CD4-positive, alpha-beta memory T cell (primary cell): ENCODE measurements around the gene TTLL11. TPM values are rescaled to one million over a fixed set of nuclear protein-coding genes. Genes with fewer than 3 reads are reported as not detected.
"Not testable (repeated sequence)": the region's sequence is repeated elsewhere in the genome, so short reads cannot be mapped to it uniquely, and the experiment has no call there.

Experiments
- CTCF ChIA-PET: fragments of 350-600 bp; sonication (Branson Sonifier 250); formaldehyde crosslinking; loops from one replicate; lab custom pipeline; 2021; ENCODE audit warnings: inconsistent platforms; ENCODE audit not compliant: partially characterized antibody; lab: Charles Lee
- POLR2A ChIA-PET: fragments of 350-600 bp; sonication (Branson Sonifier 250); formaldehyde crosslinking; loops from one replicate; lab custom pipeline; 2021; ENCODE audit not compliant: partially characterized antibody; lab: Charles Lee
- DNase-seq, 5 donors: peaks; one replicate each; pipeline versions ENCODE4 v3.0.0 to v3.0.0-alpha.2; 2020 to 2022; ENCODE audit warnings: mixed read lengths in 1 of 5
- H3K27ac ChIP-seq: one replicate; pipeline ENCODE4 v1.7.0; 2013; ENCODE audit warnings: low read depth, low read length
- H3K27me3 ChIP-seq: 2 replicates; pipeline ENCODE4 v1.7.0; 2013; ENCODE audit warnings: mild to moderate bottlenecking, low read length, moderate library complexity; ENCODE audit not compliant: insufficient read depth
- H3K36me3 ChIP-seq: 2 replicates; pipeline ENCODE4 v1.7.0; 2013; ENCODE audit warnings: mild to moderate bottlenecking, low read length, moderate library complexity; ENCODE audit not compliant: insufficient read depth
- H3K4me1 ChIP-seq: 2 replicates; pipeline ENCODE4 v1.7.0; 2013; ENCODE audit warnings: mild to moderate bottlenecking, low read length, moderate library complexity; ENCODE audit not compliant: insufficient read depth
- H3K4me3 ChIP-seq, 2 donors: one replicate each; pipeline ENCODE4 v1.7.0; 2013; ENCODE audit warnings: low read length in 2 of 2, mild to moderate bottlenecking in 1 of 2
- H3K9me3 ChIP-seq, 2 donors: one replicate each; pipeline ENCODE4 v1.7.0; 2013; ENCODE audit warnings: low read length in 2 of 2, control low read depth in 1 of 2; ENCODE audit not compliant: control insufficient read depth in 1 of 2
- H3K27ac Mint-ChIP-seq, 7 donors: one replicate each; pipeline ENCODE4 v1.8.0; 2020 to 2021; ENCODE audit warnings: mixed read lengths in 7 of 7, mild to moderate bottlenecking in 6 of 7, inconsistent platforms in 3 of 7, moderate library complexity in 3 of 7
- H3K27me3 Mint-ChIP-seq, 2 donors: one replicate each; pipeline ENCODE4 v1.8.0; 2020 to 2021; ENCODE audit warnings: mixed read lengths in 2 of 2
- H3K36me3 Mint-ChIP-seq, 2 donors: one replicate each; pipeline ENCODE4 v1.8.0; 2020 to 2021; ENCODE audit warnings: mixed read lengths in 2 of 2, inconsistent platforms in 1 of 2, mild to moderate bottlenecking in 1 of 2
- H3K4me1 Mint-ChIP-seq, 4 donors: one replicate each; pipeline ENCODE4 v1.8.0; 2020 to 2021; ENCODE audit warnings: mixed read lengths in 4 of 4, mild to moderate bottlenecking in 1 of 4
- H3K4me3 Mint-ChIP-seq, 8 donors: one replicate each; pipeline ENCODE4 v1.8.0; 2020 to 2021; ENCODE audit warnings: mixed read lengths in 8 of 8, mild to moderate bottlenecking in 7 of 8, moderate library complexity in 6 of 8, inconsistent platforms in 3 of 8
- H3K9me3 Mint-ChIP-seq, 8 donors: one replicate each; pipeline ENCODE4 v1.8.0; 2020 to 2021; ENCODE audit warnings: mixed read lengths in 8 of 8, mild to moderate bottlenecking in 5 of 8, inconsistent platforms in 3 of 8, moderate library complexity in 1 of 8
- intact Hi-C: fragments of 100-400 bp; cut with micrococcal nuclease; formaldehyde crosslinking; loops from one replicate; pipeline ENCODE4 v1.15.1; 2023
- polyA plus RNA-seq, 2 donors: library from polyadenylated mRNA; unstranded; fragments of 300-500 nt; fragmentation: Illumina TruSeq; gene quantifications; one replicate each; pipeline ENCODE4 v1.2.3, GENCODE V29; 2021
- total RNA-seq, 2 experiments: library from RNA; stranded (reverse); gene quantifications; one replicate each; pipeline ENCODE4 v1.2.3, GENCODE V29; 2021

TTLL11 gene
- total and polyA plus RNA-seq, 4 experiments from 2014 or later: 2.7 to 7.8 (median 3.1) TPM

DNA sequence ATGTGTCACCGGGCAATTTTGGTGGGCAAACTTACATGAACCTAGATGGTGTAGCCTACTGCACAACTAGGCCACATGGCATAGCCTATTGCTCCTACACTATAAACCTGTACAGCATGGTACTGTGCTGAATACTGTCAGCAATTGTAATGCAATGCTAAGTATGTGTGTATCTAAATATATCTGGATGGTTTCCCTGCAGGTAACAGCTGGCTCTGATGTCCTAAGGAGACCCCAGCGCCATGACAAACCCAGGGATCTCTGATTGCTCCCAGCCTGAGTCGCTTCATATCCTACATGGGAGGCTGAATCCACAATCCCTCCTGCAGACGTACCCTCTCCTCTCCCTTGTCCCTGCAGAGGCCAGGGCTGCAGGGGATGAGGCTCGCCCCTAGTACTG is 26.6 kb upstream of the TTLL11 start:
- DNase-seq: no peak
- H3K9me3 ChIP-seq: no peaks in the 10 kb centered on the region

DNA sequence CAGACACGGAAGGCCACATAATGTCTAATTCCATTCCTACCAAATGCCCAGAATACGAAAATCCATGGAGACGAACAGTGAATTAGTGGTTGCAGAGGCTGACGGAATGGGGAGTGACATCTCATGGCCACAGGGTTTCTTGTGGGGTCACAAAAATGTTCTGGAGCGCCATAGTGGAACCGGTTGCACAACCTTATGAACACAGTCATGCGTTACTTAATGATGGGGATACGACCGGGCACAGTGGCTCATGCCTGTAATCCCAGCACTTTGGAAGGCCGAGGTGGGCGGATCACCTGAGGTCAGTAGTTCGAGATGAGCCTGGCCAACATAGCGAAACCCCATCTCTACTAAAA is 26.0 kb upstream of the TTLL11 start:
- no peak overlapping the region for H3K4me3 Mint-ChIP-seq
- no peak overlapping the region for H3K4me3 ChIP-seq
- no peaks in the 10 kb centered on the region for H3K36me3 ChIP-seq
- no peaks in the 10 kb centered on the region for H3K9me3 ChIP-seq
- H3K27ac ChIP-seq: no peak overlapping the region
- intact Hi-C loops: no loop called here
- H3K27me3 Mint-ChIP-seq: peaks cover 2 to 3% of the 10 kb centered on the region in 2 donors
- POLR2A ChIA-PET: no interaction called here
- CTCF ChIA-PET: interaction anchor here (7.5 to 9.2 kb wide), 2 partner anchors 22 to 233 kb away, joined by 160 to 165 read pairs; no protein-coding TSS in a partner anchor
- H3K36me3 Mint-ChIP-seq: no peaks in the 10 kb centered on the region
- peaks cover 0 to 1% (median 0%) of the 10 kb centered on the region in 8 donors for H3K9me3 Mint-ChIP-seq
- H3K4me1 Mint-ChIP-seq: peaks cover 0 to 4% (median 2%) of the 10 kb centered on the region in 4 donors
- no peaks in the 10 kb centered on the region for H3K27me3 ChIP-seq
- no peak overlapping the region for H3K27ac Mint-ChIP-seq
- DNase-seq: no peak
- no peaks in the 10 kb centered on the region for H3K4me1 ChIP-seq

More for the DNA sequence above, 26.6 kb upstream of the TTLL11 start:
- CTCF ChIA-PET: interaction anchor here (1.0 to 9.2 kb wide), 4 partner anchors 23 to 264 kb away, joined by 3 to 165 read pairs (median 83); no protein-coding TSS in a partner anchor
- peaks cover 0 to 4% (median 3%) of the 10 kb centered on the region in 4 donors for H3K4me1 Mint-ChIP-seq
- no peak overlapping the region for H3K4me3 Mint-ChIP-seq
- Histone ChIP-seq H3K4me3 (no peak overlapping the region), H3K27ac (no peak overlapping the region), H3K36me3 (no peaks in the 10 kb centered on the region), H3K4me1 (no peaks in the 10 kb centered on the region), H3K27me3 (no peaks in the 10 kb centered on the region)
- H3K27me3 Mint-ChIP-seq: peaks cover 4 to 5% of the 10 kb centered on the region in 2 donors
- intact Hi-C loops: no loop called here
- POLR2A ChIA-PET: no interaction called here
- H3K36me3 Mint-ChIP-seq: no peaks in the 10 kb centered on the region
- peaks cover 0 to 1% (median 0%) of the 10 kb centered on the region in 8 donors for H3K9me3 Mint-ChIP-seq
- no peak overlapping the region for H3K27ac Mint-ChIP-seq

DNA sequence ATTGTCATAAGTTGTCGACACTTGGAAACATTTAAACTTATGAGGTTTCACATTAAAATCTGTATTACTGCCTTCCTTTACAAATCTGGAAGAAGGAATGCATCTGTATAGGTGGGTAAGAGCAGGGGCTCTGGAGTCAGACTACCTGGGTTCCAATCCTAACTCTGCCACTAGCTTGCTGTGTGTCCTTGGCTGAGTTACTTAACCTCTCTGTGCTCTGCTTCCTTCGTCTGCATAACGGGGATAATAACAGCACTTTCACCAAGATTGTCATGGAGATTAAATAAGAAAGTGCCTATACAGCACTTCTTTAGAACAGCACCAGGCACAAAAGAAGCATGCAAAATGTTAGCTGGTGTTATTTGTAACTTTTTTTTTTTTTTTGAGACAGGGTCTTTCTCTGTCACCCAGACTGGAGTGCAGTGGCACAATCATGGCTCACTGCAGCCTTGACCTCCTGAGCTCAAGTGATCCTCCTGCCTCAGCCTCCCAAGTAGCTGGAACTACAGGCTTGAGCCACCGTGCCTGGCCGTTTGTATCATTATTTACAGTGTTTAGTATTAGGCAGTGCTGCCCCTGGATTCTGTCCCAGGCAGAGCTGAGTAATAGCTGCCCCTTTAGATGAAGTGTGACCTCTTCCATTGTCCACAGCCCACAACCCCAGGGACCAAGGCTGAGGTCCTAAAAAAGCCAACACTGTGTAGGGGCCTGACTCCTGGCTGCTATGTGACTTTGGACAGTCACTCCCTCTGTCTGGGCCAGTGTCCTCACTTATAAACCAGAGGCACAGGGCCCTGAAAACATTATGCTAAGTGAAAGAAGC is 25.4 kb upstream of the TTLL11 start:
- ChIA-PET CTCF (interaction anchor here (2.2 kb wide), 1 partner anchor 20 kb away, joined by 8 read pairs; no protein-coding TSS in a partner anchor), POLR2A (no interaction called here)
- H3K36me3 Mint-ChIP-seq: no peaks in the 10 kb centered on the region
- H3K27ac ChIP-seq: no peak overlapping the region
- H3K4me1 Mint-ChIP-seq: peaks cover 0 to 4% (median under 1%) of the 10 kb centered on the region in 4 donors
- no peaks in the 10 kb centered on the region for H3K27me3 ChIP-seq
- H3K4me3 Mint-ChIP-seq: no peak overlapping the region
- H3K4me3 ChIP-seq: no peak overlapping the region
- peaks cover 0 to 1% (median 0%) of the 10 kb centered on the region in 8 donors for H3K9me3 Mint-ChIP-seq
- H3K36me3 ChIP-seq: no peaks in the 10 kb centered on the region
- DNase-seq: no peak
- H3K4me1 ChIP-seq: no peaks in the 10 kb centered on the region
- no peaks in the 10 kb centered on the region for H3K9me3 ChIP-seq
- no peak overlapping the region for H3K27ac Mint-ChIP-seq
- peaks cover 0 to 3% of the 10 kb centered on the region in 2 donors for H3K27me3 Mint-ChIP-seq
- intact Hi-C loops: no loop called here

DNA sequence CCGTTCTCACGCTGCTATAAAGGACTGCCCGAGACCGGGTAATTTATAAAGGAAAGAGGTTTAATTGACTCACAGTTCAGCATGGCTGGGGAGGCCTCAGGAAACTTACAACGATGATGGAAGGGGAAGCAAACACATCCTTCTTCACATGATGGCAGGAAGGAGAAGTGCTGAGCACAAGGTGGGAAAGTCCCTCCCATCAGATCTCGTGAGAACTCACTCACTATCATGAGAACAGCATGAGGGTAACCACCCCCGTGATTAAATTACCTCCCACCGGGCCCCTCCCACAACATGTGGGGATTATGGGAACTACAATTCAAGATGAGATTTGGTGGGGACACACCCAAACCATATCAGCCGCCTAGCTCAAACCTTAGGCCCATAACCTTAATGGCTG is 24.1 kb upstream of the TTLL11 start:
- H3K4me3 Mint-ChIP-seq, DNase-seq, H3K27ac ChIP-seq, H3K4me3 ChIP-seq, H3K4me1 Mint-ChIP-seq, H3K9me3 Mint-ChIP-seq, POLR2A ChIA-PET, H3K27me3 ChIP-seq, intact Hi-C loops, H3K36me3 ChIP-seq, H3K9me3 ChIP-seq, H3K27me3 Mint-ChIP-seq, H3K4me1 ChIP-seq, H3K36me3 Mint-ChIP-seq: not testable (repeated sequence)
- peak overlapping the region in 1 of 7 donors; percentile 24 for H3K27ac Mint-ChIP-seq
- CTCF ChIA-PET: interaction anchor here (1.0 to 2.2 kb wide), 2 partner anchors 16 to 18 kb away, joined by 3 to 8 read pairs; no protein-coding TSS in a partner anchor

DNA sequence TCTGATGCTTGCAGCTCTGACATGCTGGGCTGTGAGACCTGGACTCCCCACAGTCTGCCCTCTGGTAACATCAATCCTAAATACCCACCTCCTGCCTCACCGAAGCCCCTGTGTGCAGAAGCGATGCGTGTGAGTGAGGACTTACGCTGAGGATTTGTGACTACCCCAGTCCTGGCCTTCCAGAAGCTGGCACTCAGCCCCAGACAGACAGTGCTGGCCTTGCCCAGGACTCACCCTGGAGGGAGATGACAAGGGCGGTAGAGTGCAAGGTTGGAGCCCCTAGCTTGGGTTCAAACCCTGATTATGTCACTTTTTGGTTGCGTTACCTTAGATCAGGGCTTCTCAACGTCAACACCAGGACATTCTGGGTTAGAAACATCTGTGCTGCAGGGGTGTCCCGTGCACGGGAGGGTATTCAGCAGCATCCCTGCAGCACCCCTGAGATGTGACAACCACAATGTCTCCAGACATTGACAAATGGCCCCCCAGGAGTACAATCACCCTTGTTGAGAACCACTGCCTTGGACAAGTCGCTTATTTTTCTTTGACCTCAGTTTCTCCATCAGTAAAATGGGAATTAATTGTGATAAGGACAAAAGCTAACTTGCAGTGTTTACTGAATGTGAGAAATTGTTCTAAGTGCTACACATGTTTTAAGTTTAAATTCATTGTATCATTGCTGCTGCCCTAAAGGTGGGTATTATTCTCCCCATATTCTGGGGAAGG is 23.5 kb upstream of the TTLL11 start:
- DNase-seq: no peak
- ChIA-PET POLR2A (no interaction called here), CTCF (interaction anchor here (1.0 to 2.2 kb wide), 5 partner anchors 8 to 18 kb away, joined by 3 to 13 read pairs (median 8); no protein-coding TSS in a partner anchor)
- H3K4me1 ChIP-seq: no peaks in the 10 kb centered on the region
- Mint-ChIP-seq H3K36me3 (no peaks in the 10 kb centered on the region), H3K27me3 (peaks cover 0 to 3% of the 10 kb centered on the region in 2 donors), H3K9me3 (peaks cover 0 to 1% (median 0%) of the 10 kb centered on the region in 8 donors), H3K4me1 (no peaks in the 10 kb centered on the region), H3K27ac (peak overlapping the region in 1 of 7 donors; percentile 24), H3K4me3 (no peak overlapping the region)
- no peak overlapping the region for H3K27ac ChIP-seq
- H3K4me3 ChIP-seq: no peak overlapping the region
- intact Hi-C loops: no loop called here
- H3K36me3 ChIP-seq: no peaks in the 10 kb centered on the region
- H3K9me3 ChIP-seq: no peaks in the 10 kb centered on the region
- no peaks in the 10 kb centered on the region for H3K27me3 ChIP-seq

DNA sequence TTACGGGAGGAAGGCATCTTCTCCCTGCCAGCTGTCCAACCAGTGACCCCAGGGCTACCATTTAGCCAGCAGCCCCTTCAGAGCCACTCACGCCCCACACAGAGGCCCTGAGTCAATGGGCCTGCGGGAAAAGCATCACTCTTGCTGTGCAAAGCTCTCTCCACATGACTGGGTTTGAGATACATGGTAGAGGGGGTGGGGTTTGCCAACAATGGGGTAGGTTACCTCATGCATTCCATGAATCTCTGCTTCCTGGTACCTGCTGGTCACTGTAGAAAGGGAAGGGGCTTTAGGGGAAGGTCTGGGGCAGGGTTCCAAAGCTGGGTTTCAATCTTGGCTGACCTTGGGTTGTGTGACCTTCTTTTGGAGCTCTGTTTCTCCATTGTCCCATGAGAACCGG is 22.9 kb upstream of the TTLL11 start:
- no peaks in the 10 kb centered on the region for H3K9me3 ChIP-seq
- no peaks in the 10 kb centered on the region for H3K4me1 ChIP-seq
- H3K4me3 ChIP-seq: no peak overlapping the region
- no peak overlapping the region for H3K27ac ChIP-seq
- Mint-ChIP-seq H3K9me3 (peaks cover 0 to 1% (median 0%) of the 10 kb centered on the region in 8 donors), H3K27ac (no peak overlapping the region), H3K27me3 (peaks cover 0 to 3% of the 10 kb centered on the region in 2 donors), H3K36me3 (no peaks in the 10 kb centered on the region), H3K4me3 (no peak overlapping the region), H3K4me1 (no peaks in the 10 kb centered on the region)
- intact Hi-C loops: no loop called here
- POLR2A ChIA-PET: no interaction called here
- CTCF ChIA-PET: interaction anchor here (1.5 to 1.9 kb wide), 3 partner anchors 8 to 17 kb away, joined by 6 to 13 read pairs (median 10); no protein-coding TSS in a partner anchor
- H3K27me3 ChIP-seq: no peaks in the 10 kb centered on the region
- H3K36me3 ChIP-seq: no peaks in the 10 kb centered on the region
- DNase-seq: no peak
